GM19455 (cell line): ENCODE measurements around the gene LACC1.

ENCODE experiments used
- ATAC-seq: cut with Tn5 transposase; IDR thresholded peaks from one replicate; pipeline ENCODE4 v1.9.1; 2021; ENCODE audit not compliant: unreplicated experiment

The LACC1 gene

GRCh38 chr13:43879755-43880181, at the start of gene LACC1:
Gene LACC1, plus strand, starts transcription at chr13:43879904. Its CDS starts 1,082 bp downstream, at chr13:43880986.
- peak; percentile 57 for ATAC-seq

- ATAC-seq: no peak
Measured at GRCh38 chr13:43830497-43830881, 49.2 kb upstream of the LACC1 start.

- ATAC-seq: no peak
Measured at GRCh38 chr13:43831088-43831487, 48.6 kb upstream of the LACC1 start.

GRCh38 chr13:43835701-43836100, 44.0 kb upstream of the LACC1 start:
- ATAC-seq: no peak

GRCh38 chr13:43838909-43839308, 40.8 kb upstream of the LACC1 start:
- no peak for ATAC-seq

- ATAC-seq: no peak
Measured at GRCh38 chr13:43846496-43847158, 33.1 kb upstream of the LACC1 start.

- no peak for ATAC-seq
Measured at GRCh38 chr13:43848001-43848649, 31.6 kb upstream of the LACC1 start.

GRCh38 chr13:43850873-43851272, 28.8 kb upstream of the LACC1 start:
- ATAC-seq: no peak

- ATAC-seq: no peak
Measured at GRCh38 chr13:43852923-43853404, 26.7 kb upstream of the LACC1 start.

- no peak for ATAC-seq
Measured at GRCh38 chr13:43861863-43862262, 17.8 kb upstream of the LACC1 start.

GRCh38 chr13:43864921-43865320, 14.8 kb upstream of the LACC1 start:
- no peak for ATAC-seq

- ATAC-seq: no peak
Measured at GRCh38 chr13:43865892-43866291, 13.8 kb upstream of the LACC1 start.

GRCh38 chr13:43872181-43872580, 7.5 kb upstream of the LACC1 start:
- ATAC-seq: no peak

GRCh38 chr13:43874504-43875092, 5.1 kb upstream of the LACC1 start:
- ATAC-seq: no peak

- ATAC-seq: no peak
Measured at GRCh38 chr13:43876366-43876765, 3.3 kb upstream of the LACC1 start.

GRCh38 chr13:43877326-43877725, 2.4 kb upstream of the LACC1 start:
- no peak for ATAC-seq

- ATAC-seq: no peak
Measured at GRCh38 chr13:43877766-43878165, 1.9 kb upstream of the LACC1 start.

- ATAC-seq: peak; percentile 69
Measured at GRCh38 chr13:43878892-43879754, 581 bp upstream of the LACC1 start, which contains the start of gene CCDC122. Gene CCDC122, minus strand, starts transcription at chr13:43879740. Its CDS starts 10,364 bp downstream, at chr13:43869376.

- no peak for ATAC-seq
Measured at GRCh38 chr13:43880214-43880855, 631 bp downstream of the LACC1 start.

GRCh38 chr13:43880926-43881325, 1.2 kb downstream of the LACC1 start:
- no peak for ATAC-seq

- no peak for ATAC-seq
Measured at GRCh38 chr13:43881580-43881979, 1.9 kb downstream of the LACC1 start.
